C4-2B (cell line): ENCODE measurements around the gene LMO7.

Experiments
- H3K27ac ChIP-seq: fragments of 450-650 bp; 2 replicates; pipeline ENCODE4 v1.5.1; 2017
- CTCF ChIP-seq: fragments of 450-650 bp; conservative IDR thresholded peaks from 2 replicates; pipeline ENCODE4 v1.5.1; 2017; ENCODE audit warnings: mild to moderate bottlenecking
- ZFX ChIP-seq: fragments of 450-650 bp; IDR thresholded peaks from 2 replicates; pipeline ENCODE4 v1.6.1; 2017

The LMO7 gene

GRCh38 chr13:75832812-75833211 is 196.7 kb downstream of the LMO7 start:
- TF ChIP-seq ZFX = no peak
- TF ChIP-seq CTCF = no peak

GRCh38 chr13:75836441-75836840 is 200.3 kb downstream of the LMO7 start:
- TF ChIP-seq CTCF (no peak), ZFX (no peak)
- H3K27ac ChIP-seq = peak overlapping the region; percentile 36; the same call in 1 of the 2 replicates

More at GRCh38 chr13:75832812-75833211, 196.7 kb downstream of the LMO7 start:
- H3K27ac ChIP-seq = no peak overlapping the region

GRCh38 chr13:75838366-75839005 is 202.4 kb downstream of the LMO7 start:
- no peak overlapping the region for H3K27ac ChIP-seq
- TF ChIP-seq ZFX = no peak
- no peak for TF ChIP-seq CTCF

- no peak for TF ChIP-seq ZFX
- no peak for TF ChIP-seq CTCF
- H3K27ac ChIP-seq = no peak overlapping the region
Observed at GRCh38 chr13:75839406-75839805, 203.3 kb downstream of the LMO7 start.

GRCh38 chr13:75841905-75842304 is 205.8 kb downstream of the LMO7 start:
- TF ChIP-seq CTCF = no peak
- no peak for TF ChIP-seq ZFX
- H3K27ac ChIP-seq = no peak overlapping the region

- no peak overlapping the region for H3K27ac ChIP-seq
- TF ChIP-seq CTCF = no peak
- TF ChIP-seq ZFX = no peak
Observed at GRCh38 chr13:75843074-75843473, 206.9 kb downstream of the LMO7 start.

GRCh38 chr13:75843991-75844390 is 207.9 kb downstream of the LMO7 start:
- no peak overlapping the region for H3K27ac ChIP-seq
- TF ChIP-seq CTCF = no peak
- no peak for TF ChIP-seq ZFX
